Epithelial cell of prostate (primary cell): Measurements from ENCODE around the gene AP1S3.
"Not testable (repeated sequence)": the region's sequence is repeated elsewhere in the genome, so short reads cannot be mapped to it uniquely, and the experiment has no call there.

Source experiments
- DNase-seq: peaks from one replicate; pipeline ENCODE4 v3.0.0-alpha.2; 2011; ENCODE audit warnings: low read depth, low spot score
- H3K27ac ChIP-seq: fragments of 450-650 bp; 2 replicates; pipeline ENCODE4 v1.5.1; 2017; ENCODE audit warnings: mild to moderate bottlenecking

AP1S3 gene

GRCh38 chr2:223837287-223838061, at the start of gene AP1S3:
AP1S3 (minus strand) TSS chr2:223837582; CDS start chr2:223837450, 132 bp downstream.
- H3K27ac ChIP-seq, result peak within 1 kb of the TSS; percentile 75
- peak; percentile 52 for DNase-seq

DNA sequence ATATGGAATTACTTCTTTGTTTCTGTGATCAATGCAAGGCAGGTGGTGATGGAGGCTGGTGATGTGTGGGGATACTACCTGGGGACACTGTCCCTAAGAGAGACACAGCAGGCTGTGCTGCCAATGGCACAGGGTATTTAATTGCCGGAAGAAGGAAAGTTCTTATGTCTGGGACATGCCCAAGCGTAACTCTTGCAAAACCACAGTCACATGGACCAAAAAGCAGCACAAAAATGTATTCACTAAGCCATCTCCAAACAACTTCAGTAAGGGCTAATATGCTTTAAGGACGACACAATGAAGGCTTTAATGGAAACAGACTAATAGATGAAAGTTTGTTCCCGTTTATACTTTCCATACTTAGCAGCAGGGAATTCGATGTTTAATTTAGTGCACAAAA, 49.7 kb upstream of the AP1S3 start:
- peak; percentile 44 for DNase-seq
- H3K27ac ChIP-seq, result peak overlapping the region; percentile 76

DNA sequence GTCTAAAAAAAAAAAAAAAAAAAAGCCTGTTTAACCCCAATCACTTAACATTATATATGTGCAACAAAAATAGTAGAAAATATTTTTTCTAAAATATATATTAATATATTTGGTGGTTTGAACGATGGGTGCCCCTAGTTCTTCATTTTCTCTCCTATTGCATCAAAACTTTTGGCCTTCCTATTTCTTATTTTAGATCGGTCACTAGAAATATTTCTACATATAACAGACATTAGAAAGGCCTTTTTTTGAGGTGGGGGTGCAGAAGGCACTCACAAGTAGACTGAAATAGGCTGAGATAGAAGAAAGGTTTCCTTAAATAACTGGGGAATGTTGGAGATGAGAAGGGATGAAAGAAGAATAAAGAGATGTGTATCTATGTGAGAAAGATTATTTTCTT, 49.3 kb upstream of the AP1S3 start:
- no peak for DNase-seq
- peak overlapping the region; percentile 76 for H3K27ac ChIP-seq

DNA sequence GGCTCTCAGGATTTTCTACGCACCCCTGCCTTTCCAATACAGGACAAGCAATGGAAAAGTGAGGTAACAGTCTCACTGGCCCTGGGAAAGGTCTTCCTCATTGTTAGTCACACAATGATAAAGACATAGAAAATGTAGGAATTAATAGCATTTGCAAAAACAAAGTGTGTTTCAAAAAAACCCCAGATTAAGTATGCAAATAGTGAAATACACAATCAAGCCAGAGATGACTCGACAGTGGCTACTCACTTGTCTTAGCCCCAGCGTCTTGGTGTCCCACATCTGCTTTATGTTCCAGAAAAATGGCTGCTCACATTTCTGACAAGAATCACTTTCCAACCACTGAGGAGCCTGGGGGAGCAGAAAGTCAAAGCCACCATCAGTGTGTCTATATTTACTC, 47.0 kb upstream of the AP1S3 start:
- peak overlapping the region; percentile 12 for H3K27ac ChIP-seq
- DNase-seq, result no peak

DNA sequence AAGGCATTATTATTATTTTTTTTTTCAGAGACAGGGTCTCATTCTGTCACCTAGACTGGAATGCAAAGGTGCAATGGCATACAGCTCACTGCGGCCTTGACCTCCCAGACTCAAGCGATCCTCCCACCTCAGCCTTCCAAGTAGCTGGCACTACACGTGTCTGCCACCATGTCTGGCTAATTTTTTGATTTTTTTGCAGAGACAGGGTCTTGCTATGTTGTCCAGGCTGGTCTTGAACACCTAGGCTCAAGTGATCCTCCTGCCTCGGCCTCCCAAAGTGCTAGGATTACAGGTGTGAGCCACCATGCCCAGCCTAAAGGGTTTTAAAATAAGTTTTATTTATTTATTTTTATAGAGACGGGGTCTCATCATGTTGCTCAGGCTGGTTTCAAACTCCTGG, 45.3 kb upstream of the AP1S3 start:
- DNase-seq, result no peak
- H3K27ac ChIP-seq, result no peak overlapping the region

- no peak overlapping the region for H3K27ac ChIP-seq
- no peak for DNase-seq
Measured at GRCh38 chr2:223880796-223881195, 43.4 kb upstream of the AP1S3 start.

DNA sequence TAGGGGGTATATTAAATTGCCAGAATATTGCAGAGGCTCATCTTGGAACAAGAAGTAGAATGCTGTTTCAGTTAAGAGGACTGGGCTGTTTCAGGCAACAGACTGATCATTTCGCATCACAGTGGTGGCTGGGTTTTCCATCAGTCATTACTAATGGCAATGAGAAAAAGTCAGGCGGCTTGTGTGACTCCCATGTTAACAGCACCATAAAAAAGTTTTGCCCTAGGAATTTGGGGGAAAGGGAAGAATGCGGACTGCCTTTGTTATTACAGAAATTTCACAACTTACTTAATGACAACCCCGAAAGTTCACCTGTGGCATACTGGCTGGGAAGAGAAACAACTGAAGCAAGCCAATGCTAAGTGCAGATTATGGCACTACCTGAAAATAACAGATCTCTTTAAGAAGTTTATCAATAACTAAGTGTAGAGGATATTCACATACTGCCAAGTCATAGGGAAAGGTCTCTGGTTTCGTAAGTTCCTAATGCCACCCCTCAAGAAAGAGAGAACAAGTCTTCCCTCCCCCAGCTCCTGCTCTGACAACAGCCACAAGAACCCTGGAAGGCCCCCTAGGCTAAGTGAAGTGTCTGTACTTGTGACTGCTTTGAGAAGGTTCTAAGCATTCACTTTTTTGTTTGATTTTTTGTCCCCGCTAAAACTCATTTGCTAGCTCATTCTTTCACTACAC, 40.5 kb upstream of the AP1S3 start:
- no peak overlapping the region for H3K27ac ChIP-seq
- no peak for DNase-seq

DNA sequence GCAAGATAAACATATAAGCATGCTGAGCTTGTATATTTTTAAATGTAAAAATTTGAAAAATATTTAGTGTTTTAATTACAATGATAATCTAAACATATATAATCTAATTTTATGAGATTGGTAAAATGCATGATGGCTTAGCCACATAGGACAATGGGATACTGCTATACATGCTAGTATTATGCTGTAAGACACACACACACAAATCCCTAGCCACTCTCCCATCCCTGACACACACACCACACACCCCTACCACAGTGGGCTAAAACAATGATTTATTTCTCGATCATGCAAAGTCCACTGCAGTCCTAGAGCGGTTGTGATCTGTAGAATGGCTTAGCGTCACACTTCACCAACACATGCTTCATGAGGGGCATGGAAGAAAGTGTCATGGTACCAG, 36.3 kb upstream of the AP1S3 start:
- no peak overlapping the region for H3K27ac ChIP-seq

GRCh38 chr2:223872772-223873171, 35.4 kb upstream of the AP1S3 start:
- not testable (repeated sequence) for H3K27ac ChIP-seq, DNase-seq

More for the DNA sequence above, 36.3 kb upstream of the AP1S3 start:
- no peak for DNase-seq

DNA sequence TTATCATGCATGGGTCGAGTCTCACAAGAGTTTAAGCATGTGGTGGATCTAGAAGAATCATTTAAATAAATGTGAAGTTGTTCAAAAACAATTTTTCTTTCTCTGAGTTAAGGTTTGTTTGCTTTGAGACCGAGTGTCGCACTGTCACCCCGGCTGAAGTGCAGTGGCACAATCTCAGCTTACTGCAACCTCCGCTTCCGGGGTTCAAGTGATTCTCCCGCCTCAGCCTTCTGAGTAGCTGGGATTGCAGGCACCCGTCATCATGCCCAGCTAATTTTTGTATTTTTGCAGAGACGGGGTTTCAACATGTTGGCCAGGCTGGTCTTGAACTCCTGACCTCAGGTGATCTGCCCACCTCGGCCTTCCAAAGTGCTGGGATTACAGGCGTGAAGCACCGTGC, 34.3 kb upstream of the AP1S3 start:
- not testable (repeated sequence) for DNase-seq, H3K27ac ChIP-seq

- DNase-seq, result no peak
- H3K27ac ChIP-seq, result no peak overlapping the region
Measured at GRCh38 chr2:223870840-223871611, 33.6 kb upstream of the AP1S3 start.

DNA sequence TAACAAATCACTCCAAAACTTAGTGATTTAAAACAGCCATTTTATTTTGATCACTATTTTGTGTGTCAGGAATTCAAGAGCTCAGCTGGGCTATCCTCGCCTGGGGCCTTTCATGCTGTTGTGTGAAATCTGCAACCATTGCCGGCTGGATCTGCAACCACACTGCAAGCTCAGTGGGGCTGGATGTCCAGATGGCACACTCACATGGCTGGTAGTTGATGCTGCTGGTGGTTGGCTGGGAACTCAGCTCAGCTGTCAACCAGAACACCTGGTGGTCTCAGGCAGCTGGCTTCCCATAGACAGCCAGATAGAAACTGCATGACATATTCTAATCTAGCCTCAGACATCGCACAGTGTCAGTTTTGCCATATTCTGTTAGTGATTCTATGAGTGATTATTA, 30.6 kb upstream of the AP1S3 start:
- DNase-seq, result no peak
- H3K27ac ChIP-seq, result no peak overlapping the region

GRCh38 chr2:223865907-223866508, 28.6 kb upstream of the AP1S3 start:
- no peak for DNase-seq
- peak overlapping the region; percentile 60 for H3K27ac ChIP-seq

DNA sequence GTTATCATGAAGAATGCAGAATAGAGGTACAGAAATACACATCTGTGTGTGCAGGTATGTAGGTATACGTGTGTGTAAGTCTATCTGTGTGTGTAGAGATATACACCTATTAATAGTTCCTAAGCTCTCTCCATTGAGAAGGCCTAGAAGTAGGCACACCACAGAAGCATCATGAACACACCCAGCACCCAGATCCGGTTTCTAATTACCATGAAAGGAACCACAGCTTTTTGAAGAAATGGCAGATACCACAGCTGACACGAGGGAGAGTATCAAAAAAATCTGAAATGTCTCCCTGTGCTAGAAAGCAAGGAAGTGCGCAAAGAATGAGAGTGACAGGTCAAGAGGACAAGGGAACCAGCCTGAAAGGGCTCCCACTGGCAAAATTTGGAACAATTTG, 27.7 kb upstream of the AP1S3 start:
- H3K27ac ChIP-seq, result peak overlapping the region; percentile 60
- no peak for DNase-seq

DNA sequence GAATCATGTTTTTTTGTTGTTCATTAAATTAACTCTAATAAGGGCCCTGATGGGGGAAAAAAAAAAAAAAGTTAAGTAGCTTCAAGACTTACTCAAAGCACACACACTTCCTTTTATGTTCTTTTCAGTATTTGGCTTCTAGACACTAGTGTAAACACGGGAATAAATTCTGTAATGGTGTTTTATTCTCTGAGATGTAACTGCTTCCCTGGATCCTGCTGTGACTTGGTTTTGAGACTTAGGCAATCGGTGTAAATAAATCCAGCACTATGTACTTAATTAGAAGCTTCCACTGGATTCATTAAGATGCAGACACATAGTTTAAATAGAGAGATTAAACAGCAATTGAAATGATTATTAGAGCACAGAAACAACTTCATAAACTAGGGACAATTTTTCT, 26.1 kb upstream of the AP1S3 start:
- no peak for DNase-seq

GRCh38 chr2:223860809-223861738, 23.7 kb upstream of the AP1S3 start:
- peak overlapping the region; percentile 95 for H3K27ac ChIP-seq
- DNase-seq, result peak; percentile 81

More for the DNA sequence above, 26.1 kb upstream of the AP1S3 start:
- H3K27ac ChIP-seq, result no peak overlapping the region

DNA sequence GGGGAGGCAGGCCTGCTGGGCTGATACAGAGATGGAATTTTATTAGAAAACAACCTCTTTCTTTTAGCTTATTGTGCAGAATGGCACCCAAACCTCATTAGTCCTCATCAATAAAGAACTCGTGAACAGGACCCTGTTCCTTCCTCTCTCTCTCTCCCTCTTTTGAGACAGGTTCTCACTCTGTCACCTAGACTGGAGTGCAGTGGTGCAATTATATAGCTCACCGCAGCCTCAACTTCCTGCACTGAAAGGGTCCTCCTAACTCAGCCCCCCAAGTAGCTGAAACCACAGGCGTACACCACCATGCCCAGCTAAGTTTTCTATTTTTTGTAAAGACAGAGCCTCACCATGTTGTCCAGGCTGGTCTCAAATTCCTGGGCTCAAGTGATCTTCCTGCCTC, 21.7 kb upstream of the AP1S3 start:
- no peak overlapping the region for H3K27ac ChIP-seq
- DNase-seq, result no peak

GRCh38 chr2:223856584-223856983, 19.2 kb upstream of the AP1S3 start:
- H3K27ac ChIP-seq, result no peak overlapping the region
- DNase-seq, result no peak

DNA sequence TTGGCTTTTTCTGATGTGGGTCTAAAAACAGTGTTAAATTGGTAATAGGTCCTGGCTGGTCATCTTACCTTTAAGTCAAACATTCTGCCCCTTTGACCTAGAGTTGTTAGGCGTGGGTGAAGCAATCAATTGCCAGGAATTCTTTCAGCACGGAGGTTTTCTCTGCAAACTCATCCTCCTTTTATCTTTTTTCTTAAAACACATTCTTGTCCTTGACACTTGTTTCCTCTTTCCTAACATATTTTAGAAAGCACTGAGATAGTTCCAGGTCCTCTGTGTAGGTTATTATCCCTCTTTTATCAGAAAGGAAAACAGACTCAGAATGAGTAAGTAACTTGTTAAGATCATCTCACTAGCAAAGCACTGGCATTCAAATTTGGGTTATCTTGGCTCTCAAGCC, 18.6 kb upstream of the AP1S3 start:
- no peak for DNase-seq
- no peak overlapping the region for H3K27ac ChIP-seq
